RPMI8226 (cell line): ENCODE data around the gene ZNF207.
"Not testable (repeated sequence)": the region's sequence is repeated elsewhere in the genome, so short reads cannot be mapped to it uniquely, and the experiment has no call there.

Experiments
- DNase-seq: peaks from one replicate; pipeline ENCODE4 v3.0.0-alpha.2; 2015

The ZNF207 gene

DNA sequence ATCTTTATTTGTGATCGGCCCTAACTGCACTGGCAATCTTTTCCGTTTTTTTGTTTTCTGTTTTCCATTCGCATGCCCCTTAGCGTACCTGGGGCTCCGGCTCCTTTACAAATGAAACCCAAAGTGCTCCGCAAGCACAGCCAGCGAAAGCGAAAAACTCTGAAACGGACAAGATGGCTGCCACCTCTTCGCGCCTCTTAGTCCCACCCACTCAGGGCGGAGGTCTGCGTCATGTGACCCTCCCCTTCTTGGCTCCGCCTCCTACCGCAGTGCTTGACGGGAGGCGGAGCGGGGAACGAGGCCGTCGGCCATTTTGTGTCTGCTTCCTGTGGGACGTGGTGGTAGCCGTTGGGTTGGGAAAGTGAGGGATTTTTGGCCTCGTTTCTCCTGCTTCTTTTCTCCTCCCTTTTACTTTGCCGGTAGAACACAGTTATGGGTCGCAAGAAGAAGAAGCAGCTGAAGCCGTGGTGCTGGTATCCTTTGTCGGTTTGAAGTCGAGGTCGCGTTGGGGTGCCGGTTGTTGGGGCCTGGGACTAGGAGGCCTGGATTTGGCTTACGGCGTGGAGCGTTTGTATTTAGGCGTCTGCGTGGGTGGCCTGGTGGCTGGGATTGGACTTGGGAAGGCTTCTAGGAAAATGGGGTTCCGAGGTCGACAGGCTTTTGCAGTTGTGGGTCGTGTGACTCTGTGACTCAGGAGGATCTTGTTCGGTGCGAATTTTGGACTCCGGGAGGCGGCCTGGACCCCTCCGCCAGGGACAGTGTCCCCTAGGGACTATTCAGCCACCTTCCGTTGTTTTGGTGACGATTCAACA lies at the start of gene ZNF207:
TSS of gene ZNF207 (plus strand) at position 304 of the 812 bp plus-strand sequence. CDS start at position 433, 129 bp downstream.
- peak; percentile 98 for DNase-seq

DNA sequence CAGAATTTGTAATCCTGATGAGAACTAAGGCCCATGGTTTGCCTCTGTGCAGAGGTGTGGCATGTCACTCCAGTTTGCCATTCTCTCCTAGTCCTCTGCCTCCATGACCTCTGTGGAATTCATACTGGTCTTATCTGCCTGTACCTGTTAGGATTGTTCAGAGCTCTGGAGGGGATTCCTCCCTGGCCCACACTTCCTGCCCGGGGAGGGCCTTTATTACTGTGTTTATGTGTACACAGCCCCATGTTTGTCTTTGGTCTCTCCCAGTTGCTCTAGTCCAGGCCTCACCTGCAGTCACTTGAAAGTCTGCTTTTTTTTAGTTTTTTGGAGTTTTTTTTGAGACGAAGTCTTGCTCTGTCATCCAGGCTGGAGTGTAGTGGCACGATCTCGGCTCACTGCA lies 47.9 kb upstream of the ZNF207 start:
- DNase-seq, result no peak

DNA sequence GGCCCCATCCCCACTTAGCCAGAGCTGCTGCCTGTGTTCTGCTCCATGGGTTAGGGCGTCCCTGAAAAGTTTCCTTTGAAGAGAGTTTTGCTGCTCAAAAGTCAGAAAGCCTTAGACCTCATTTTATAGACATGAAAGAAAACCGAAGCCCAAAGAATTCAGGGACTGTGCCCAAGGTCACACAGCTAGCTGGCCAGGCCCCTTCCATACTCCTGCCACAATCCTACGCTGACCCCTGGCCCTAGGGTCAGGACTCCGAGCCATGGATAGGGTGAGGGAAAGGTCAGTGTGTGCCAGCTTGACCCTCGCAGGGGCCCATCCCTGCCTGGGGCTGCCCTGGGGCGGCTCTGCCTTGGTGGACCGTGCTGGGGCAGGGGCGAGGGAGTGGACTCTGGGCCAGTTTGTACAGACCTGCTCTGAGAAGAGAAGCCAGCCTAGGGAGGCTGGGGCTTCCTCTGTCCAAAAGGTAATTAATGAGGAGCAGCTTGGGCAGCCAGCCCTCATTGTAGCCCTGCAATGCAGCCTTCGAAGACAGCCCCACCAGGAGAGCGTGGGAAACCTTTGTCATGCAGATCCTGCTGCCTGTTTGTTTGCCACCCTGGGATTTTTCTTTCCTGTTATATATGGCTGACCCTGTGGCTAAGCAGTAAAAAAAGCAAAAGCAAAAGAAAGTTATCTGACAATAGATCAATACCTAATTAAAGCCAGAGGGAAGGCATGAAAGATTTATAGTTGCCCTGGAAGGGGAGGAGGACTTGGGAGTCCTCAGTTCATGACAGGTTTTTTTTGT lies 46.9 kb upstream of the ZNF207 start:
- DNase-seq, result no peak

DNA sequence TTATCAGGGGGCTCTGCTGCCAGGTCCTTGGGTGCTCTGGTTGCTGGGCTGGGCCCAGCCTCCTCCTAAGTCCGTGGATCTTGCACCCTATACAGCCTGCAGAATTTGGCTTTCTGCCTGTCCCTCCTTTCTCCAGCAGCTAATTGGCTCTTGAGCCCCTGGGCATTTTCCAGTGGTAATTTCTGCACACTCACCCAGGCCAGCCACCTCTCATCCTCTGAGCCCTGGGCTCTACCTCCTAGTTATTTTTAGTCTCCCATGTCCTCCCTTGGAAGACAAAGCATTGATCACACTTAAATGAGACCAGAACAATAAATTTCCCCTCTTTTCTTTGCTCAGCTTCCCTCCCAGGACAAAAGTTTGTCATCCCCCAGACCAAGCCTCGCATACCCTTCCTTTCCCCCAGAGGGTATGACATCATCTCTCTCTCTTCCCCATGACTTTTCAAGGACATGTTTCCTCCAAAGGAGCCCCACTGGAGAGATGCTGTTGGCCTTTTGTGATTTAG lies 46.1 kb upstream of the ZNF207 start:
- DNase-seq, result no peak

DNA sequence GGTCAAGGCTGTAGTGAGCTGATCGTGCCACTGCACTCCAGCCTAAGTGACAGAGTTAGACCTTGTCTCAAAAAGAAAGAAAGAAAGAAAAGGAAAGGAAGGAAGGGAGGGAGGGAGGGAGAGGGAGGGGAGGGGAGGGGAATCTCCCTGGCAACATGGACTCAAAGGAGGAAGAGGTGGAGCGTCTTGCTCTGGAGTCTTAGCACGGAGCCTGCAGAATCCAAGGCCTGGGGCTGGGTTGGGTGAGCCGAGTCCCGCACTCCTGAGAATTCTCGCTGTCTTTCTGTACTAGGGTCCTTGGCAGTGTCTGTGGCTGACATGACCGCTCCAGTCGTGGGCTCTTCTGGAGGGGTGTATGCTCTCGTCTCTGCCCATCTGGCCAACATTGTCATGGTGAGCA lies 44.9 kb upstream of the ZNF207 start:
- no peak for DNase-seq

DNA sequence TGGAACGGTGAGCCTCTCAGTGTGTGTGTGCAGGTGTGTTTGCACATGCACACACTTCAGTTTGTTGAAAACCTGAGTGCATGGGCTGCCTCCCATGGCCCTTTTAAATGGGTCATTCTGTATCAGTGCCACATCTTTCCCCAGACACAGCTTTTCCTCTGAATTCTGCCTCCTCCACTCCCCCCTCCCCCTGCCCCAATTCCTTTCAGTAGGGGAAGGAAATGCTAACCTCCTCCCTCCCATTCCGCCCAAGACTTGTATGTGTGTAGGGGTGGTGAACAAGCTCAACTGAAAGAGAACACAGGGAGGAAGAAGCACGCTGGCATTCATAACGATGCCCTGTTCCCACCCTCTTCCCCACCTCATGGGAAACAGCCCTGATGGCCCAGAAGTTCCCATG lies 42.3 kb upstream of the ZNF207 start:
- no peak for DNase-seq

DNA sequence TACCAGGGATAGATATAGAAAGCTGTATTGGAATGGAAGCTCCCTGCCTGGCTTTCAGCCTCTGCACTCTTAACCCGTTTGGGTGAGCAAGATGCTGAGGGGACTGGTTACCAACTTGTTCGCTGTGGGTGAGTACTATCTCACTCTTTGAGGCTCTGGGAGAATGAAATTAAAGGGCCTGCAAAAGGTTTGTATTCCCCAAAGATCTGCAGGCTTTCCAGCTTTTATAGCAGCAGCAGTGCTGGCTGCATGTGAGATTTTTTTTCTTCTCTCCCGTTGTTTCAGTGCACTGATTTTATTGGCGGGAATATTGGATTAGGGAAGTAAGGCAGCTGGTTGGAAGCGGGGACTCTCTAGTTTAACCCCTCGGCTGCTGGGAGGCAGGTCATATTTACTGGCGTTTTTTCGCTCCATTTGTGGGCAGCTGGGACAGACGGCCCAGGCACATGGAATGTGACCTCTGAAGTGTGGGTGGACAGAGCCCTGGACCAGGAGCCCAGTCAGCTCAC lies 38.9 kb upstream of the ZNF207 start:
- no peak for DNase-seq

DNA sequence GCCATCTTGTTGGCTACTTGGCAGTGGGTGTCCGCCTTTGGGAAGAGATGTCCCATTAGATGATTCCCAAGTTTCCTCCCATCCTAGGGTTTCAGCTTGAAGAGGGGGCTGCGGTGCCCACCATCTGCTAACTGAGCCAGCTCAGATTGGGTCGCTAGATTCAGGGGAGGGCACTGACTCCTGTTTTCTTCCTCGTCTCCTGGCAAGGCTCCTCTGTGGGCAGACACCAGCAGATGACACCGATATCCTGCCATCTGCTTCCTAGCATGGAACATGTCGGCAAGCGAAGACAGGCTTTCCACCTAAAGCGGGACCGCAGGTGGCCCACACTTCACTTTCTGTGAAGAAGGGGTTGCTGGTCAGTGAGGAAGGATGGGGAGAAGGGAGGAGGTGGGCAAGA lies 35.3 kb upstream of the ZNF207 start:
- no peak for DNase-seq

DNA sequence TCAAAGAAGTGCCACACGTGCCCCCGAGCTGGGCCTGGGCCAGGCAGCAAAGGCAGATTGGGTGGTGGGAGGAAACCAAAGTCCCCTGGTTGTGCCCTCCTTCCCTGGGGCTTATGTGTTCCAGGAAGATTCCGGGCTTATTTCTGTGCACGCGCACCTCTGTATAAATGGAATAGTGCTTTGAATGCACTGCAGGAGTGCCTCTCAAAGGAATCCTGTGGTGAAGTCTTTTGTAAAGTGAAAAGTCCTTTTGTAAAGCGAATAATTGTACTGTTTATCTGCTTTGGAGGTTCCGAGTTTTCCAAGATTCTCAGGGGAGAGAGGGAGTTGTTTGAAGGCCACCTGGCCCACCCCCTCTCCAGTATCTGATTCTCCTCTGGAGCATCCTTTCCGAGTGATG lies 34.8 kb upstream of the ZNF207 start:
- no peak for DNase-seq

DNA sequence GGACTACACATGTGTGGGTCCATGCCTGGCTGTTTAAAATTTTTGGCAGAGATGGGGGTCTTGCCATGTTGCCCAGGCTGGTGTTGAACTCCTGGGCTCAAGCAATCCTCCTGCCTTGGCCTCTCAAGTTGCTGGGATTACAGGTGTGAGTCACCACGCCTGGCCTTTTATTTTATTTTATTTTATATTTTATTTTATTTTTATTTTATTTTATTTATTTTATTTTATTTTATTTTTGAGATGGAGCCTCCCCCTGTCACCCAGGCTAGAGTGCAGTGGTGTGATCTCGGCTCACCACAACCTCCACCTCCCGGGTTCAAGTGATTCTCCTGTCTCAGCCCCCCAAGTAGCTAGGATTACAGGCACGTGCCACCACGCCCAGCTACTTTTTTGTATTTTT lies 33.3 kb upstream of the ZNF207 start:
- DNase-seq, result not testable (repeated sequence)

DNA sequence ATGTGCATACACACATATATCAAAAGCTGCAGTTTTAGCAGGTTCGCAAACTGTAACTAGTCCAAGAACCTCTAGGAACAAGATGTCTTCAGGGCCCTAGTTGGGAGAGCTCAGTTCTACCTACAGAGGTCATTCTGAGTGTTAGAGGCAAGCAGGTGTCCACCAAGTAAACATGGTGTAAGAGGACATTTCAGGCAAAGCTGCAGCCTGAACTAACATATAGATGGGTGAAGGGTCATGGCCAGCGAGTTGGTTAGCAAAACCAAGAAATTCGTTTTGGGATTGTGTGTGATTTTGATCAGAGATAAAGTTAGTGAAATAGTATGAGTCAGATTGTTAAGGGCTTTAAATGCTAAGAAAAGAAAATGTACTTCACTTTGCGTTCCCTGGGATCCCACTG lies 32.6 kb upstream of the ZNF207 start:
- DNase-seq, result no peak

DNA sequence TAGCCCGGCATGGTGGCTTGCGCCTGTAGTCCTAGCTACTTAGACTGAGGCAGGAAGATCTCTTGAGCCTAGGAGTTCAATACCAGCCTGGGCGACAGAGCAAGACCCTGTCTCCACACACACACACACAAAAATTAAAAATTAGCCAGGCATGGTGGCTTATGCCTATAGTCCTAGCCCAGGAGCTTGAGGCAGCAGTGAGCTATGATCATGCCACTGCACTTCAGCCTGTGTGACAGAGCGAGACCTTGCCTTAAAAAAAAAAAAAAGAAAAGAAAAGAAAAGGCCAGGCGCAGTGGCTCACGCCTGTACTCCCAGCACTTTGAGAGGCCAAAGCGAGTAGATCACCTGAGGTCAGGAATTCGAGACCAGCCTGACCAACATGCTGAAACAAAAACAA lies 31.9 kb upstream of the ZNF207 start:
- no peak for DNase-seq

DNA sequence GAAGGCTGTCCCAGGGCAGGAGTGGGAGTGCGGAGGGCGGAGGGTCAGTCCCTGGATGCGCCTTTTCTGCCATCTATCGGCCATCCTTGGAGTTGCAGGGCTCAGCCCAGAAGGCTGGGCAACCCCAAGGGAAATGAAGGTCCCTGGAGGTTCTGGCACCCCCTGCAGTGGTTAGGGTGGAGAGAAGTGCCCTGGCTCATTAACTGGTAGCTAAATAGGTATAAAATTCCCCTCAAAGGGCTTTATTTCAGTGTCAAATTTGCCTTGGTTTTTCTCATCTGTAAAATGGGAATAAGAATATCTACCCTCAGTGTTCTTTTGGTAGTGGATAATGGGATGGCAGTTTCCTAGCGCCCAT lies 30.4 kb upstream of the ZNF207 start:
- DNase-seq, result peak; percentile 76

DNA sequence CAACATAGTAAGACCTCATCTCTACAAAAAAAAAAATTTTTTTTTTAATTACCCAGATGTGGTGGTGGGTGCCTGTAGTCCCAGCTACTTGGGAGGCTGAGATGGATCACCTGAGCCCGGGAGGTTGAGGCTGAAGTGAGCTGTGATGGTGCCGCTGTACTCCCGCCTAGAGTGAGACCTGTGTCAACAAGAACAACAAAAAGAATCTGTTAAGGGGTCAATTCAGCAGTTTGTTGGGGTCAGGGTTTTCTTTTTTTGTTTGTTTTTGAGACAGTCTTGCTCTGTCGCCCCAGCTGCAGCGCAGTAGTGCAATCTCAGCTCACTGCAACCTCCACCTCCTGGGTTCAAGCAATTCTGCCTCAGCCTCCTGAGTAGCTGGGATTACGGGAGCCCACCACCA lies 29.9 kb upstream of the ZNF207 start:
- not testable (repeated sequence) for DNase-seq

DNA sequence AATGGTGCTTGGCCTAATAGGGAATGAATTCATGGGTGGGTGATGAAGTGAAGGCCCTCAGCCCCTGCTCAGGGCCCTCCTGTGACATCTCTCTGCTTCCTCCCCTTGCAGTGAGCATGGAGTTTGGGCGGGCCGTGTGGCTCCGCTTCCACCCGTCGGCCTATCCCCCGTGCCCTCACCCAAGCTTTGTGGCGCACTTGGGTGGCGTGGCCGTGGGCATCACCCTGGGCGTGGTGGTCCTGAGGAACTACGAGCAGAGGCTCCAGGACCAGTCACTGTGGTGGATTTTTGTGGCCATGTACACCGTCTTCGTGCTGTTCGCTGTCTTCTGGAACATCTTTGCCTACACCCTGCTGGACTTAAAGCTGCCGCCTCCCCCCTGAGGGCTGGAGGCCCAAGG lies 29.1 kb upstream of the ZNF207 start:
- no peak for DNase-seq

DNA sequence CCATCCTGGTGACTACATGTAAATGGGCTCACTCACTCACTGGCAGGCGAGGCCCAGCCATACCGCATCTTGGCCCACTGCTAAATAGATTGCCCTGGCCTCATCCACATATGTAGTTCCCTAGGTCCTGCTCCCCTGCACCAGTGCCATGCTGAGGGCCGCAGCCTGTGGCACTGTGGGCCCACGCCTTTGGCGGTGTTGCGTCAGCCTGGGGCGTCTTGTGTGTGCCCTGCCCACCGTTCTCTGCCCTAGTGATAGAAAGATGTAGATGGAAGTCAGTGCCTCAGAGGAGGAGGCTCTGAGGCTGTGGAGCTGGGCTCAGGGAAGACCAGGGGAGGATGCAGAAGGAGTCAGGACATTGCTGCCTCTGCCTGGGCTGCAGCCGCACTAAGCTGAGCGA lies 26.9 kb upstream of the ZNF207 start:
- no peak for DNase-seq

DNA sequence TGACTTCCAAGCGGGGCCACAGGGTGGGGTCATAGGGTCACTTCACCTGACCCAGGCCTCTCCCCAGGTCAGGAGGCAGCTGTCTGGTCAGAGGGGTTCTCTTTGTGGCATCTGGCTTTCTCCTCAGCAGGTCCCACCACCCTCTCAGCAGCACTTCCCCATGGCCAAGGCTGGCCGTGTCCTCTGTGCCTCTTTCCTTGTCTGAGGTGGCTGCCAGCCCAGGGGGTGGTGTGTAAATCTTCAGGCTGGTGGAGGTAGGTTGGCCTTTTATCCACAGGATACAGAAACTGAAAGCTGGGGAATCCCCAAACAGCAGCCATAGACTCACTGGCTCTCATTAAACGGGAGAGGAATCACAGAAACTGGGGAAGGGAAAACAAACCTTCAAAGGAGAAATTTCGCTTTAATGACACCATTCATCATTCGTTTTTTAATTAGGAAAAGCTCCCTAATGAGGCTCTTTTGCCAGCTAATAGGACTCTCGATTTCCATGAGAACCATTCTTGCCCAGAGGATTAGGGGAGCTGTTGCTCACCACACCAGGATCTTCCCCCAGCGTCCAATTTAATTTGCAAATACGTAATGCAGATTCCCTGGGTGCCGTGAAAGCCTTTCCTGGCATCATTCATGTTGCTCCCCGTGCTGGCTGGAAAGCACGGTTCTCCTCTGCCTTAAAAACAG lies 26.0 kb upstream of the ZNF207 start:
- DNase-seq, result peak; percentile 61

DNA sequence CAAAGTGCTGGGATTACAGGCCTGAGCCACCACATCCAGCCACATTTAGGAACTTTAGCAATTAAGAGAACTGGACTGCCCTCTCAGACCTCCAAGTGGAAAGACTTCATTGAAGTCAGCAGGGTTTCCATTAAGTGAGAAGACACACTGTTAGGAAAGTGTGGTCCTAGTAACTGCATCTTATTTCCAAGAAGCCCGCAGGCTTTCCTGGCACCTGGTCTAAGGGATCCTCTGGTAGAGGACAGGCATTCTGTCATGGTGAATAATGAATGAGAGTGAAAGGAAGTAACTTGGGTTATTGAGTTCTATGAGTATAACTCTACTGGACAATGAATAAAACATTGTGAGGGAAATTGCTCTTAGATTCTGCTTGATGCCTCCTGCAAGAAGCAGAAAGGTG lies 22.0 kb upstream of the ZNF207 start:
- no peak for DNase-seq

DNA sequence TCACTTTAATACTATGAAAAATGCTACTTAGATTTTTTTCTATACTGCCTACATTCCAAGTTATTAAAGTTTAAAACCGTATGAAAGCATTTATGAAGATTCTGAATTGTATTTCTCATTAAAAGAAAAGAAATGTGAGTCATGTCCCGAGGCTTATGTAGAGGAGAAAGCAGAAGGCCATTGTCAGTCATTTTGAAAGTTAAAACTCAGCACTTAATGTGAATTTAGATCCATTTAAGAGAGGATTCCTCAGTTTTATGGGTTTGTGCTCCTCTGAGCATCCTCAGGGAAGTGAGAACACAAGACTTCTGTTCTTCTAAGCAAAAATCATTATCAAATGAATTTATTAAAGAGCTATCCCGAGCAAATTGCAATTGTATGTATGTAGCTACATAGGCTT lies 19.8 kb upstream of the ZNF207 start:
- no peak for DNase-seq

DNA sequence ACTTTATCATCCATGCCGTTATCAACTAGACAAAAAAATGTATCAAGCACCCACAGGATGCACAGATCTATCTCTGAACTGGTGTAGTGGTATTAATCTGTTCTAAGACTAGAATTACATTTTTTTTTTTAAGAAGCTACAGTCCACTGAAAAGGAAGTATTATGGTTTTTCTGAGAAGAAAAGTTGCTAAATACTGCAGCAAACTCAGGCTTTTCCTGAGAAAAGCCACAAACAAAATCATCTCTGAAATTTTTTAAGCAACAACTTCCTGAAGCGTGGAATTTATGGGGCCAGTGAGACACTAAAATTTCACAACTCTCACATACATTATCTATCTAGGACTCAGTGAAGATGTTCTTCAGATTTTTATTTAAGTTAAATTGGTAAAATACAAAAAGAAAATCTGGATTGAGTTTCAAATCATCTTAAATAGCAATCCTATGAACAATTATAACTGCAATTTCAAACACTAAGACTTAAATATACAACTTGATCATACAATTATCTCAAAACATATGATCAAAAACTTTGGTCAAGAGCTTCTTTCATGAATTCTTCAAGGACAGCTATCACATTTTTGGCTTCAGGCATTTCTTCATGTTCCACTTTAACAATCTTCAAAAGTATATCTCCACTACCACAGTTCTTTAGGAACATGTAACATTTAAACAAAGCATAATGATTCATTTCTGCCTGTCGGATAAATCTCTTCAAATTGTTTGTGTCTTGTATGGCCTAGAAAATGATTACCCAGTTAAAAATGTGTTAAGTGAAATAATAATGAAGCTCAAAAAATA lies 18.5 kb upstream of the ZNF207 start:
- DNase-seq, result no peak

DNA sequence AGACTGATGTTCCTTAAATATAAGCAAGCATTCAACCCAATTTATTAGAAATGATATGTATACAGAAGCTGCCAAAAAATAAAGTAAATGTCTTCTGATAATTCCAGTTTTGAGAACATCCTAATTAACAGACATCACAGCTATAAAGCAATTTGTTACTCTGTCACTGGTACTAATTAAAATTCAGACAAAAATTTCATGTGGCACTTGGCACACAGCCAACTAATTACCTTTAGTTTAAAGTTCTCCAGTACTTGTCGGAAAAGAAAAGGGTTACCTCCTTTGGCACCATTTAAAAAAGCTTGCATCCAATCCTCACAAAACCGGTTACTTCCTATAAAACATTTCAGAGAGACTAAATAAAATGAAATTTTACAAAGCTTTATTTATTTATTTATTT lies 16.8 kb upstream of the ZNF207 start:
- no peak for DNase-seq

DNA sequence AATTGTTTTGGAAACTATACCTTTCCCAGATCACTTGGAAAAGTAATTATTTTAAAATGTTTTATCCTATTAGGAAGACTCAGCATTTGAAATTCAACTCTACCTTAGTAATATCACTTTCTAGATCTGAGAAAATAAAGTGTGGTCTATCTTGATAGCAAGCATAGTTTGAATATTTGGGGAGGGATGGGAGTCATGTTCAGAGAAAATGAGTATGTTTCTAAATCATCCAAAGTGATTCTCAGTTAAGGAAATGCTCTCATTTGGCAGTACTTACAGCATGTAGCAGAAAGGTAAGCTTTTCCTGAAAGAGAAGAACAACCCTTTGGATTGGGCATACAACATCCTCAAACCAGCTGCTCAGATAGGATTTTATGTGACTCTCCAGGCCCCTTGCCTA lies 14.9 kb upstream of the ZNF207 start:
- DNase-seq, result no peak

DNA sequence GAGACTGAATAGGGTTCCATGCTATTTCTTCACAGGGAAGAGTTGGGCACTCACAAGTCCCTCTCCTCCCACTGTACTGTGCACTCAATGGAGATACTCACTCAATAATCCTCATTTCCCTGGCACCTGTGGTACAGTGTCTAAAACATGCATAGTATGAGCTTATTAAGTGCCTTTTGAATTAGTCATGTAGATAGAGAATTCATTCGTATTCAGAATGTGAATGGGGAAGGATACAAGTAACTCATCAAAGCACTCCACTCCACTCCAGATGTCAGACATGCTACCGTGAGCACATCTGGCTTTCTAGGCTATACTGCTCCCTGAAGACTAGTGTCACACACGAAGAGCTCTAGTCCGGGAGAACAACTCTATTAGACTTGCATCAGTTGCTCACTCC lies 14.3 kb upstream of the ZNF207 start:
- DNase-seq, result no peak
